ENCODE data around the gene MTHFD2L.

Gene MTHFD2L

DNA sequence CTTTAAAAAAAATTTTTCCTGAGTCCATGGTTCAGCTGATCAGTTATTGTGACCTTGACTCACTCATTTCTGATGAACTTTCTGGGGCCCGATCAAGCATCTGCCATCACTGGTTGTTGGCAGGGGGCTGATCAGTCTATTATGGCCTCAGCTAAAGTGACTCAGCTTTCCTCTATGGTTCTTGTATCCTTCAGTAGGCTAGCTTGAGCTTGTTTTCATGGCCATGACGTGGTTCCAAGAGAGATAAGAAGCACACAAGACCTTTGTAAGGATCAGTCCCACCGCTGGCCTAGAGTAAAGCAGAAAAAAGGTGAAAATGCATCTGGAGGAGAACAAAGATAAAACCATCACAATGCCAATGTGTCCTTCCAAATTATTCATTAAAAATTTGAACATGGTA lies 120.6 kb downstream of the MTHFD2L start:
- H3K4me3 ChIP-seq (ENCODE audit: low read length), result no peak overlapping the region
- no peaks in the 10 kb centered on the region for H3K36me3 ChIP-seq (ENCODE audit: control insufficient read depth, insufficient read depth, low read length)
- whole genome bisulfite sequencing (ENCODE audit: insufficient coverage, insufficient read length), result no CpG with 5 or more reads among the region's 3 CpGs
- H3K27me3 ChIP-seq (ENCODE audit: control insufficient read depth, insufficient read depth, low read length), result no peaks in the 10 kb centered on the region
- no peaks in the 10 kb centered on the region for H3K9me3 ChIP-seq (ENCODE audit: control insufficient read depth, insufficient read depth, low read length)
- DNase-seq (ENCODE audit: low read depth, low spot score), result no peak
- H3K27ac ChIP-seq (ENCODE audit: low read length), result no peak overlapping the region
- H3K4me1 ChIP-seq (ENCODE audit: control insufficient read depth, insufficient read depth, low read length), result no peaks in the 10 kb centered on the region

DNA sequence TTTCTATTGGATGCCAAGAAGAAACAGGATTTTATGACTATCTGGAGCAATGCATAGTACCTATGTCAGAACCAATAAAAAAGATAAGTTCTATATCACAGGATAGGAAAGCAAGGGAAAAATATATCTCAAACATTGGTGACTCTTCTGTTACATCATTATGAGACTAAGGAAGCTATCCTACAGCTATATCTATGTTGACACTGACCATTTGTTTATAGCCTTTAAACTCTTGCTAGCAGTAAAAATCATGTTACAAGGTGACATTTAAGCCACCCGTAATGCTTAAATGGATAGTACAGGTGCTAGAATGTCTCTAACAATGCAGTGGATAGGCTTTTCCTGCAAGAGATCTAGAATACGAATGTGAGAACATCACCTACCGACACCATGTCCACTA lies 121.8 kb downstream of the MTHFD2L start:
- no peaks in the 10 kb centered on the region for H3K27me3 ChIP-seq (ENCODE audit: control insufficient read depth, insufficient read depth, low read length)
- H3K27ac ChIP-seq (ENCODE audit: low read length), result no peak overlapping the region
- no CpG with 5 or more reads among the region's 3 CpGs for WGBS (ENCODE audit: insufficient coverage, insufficient read length)
- no peak for DNase-seq (ENCODE audit: low read depth, low spot score)
- H3K4me3 ChIP-seq (ENCODE audit: low read length), result no peak overlapping the region
- no peaks in the 10 kb centered on the region for H3K9me3 ChIP-seq (ENCODE audit: control insufficient read depth, insufficient read depth, low read length)
- no peaks in the 10 kb centered on the region for H3K4me1 ChIP-seq (ENCODE audit: control insufficient read depth, insufficient read depth, low read length)
- H3K36me3 ChIP-seq (ENCODE audit: control insufficient read depth, insufficient read depth, low read length), result no peaks in the 10 kb centered on the region

DNA sequence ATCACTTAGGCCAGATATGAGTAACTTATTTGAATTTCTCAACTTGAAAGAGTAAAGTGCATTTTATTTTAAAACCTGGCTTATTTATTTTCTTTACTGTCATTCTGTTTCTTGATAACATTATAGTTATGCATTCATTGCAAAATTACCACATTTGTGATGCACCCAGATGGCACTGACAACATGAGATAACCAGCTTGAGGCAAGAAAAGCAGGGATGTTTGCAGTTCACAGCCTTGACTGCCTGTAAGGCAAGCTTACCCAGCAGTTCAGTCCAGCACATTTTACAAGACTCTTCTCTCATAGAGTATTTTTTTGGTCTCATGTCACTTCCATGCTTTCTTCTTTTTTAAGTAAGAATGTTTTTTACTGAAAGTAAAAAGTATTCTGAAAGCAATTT lies 125.0 kb downstream of the MTHFD2L start:
- no peak for DNase-seq (ENCODE audit: low read depth, low spot score)
- H3K4me1 ChIP-seq (ENCODE audit: control insufficient read depth, insufficient read depth, low read length), result no peaks in the 10 kb centered on the region
- no peaks in the 10 kb centered on the region for H3K9me3 ChIP-seq (ENCODE audit: control insufficient read depth, insufficient read depth, low read length)
- H3K27ac ChIP-seq (ENCODE audit: low read length), result no peak overlapping the region
- no peaks in the 10 kb centered on the region for H3K36me3 ChIP-seq (ENCODE audit: control insufficient read depth, insufficient read depth, low read length)
- H3K27me3 ChIP-seq (ENCODE audit: control insufficient read depth, insufficient read depth, low read length), result no peaks in the 10 kb centered on the region
- no peak overlapping the region for H3K4me3 ChIP-seq (ENCODE audit: low read length)

DNA sequence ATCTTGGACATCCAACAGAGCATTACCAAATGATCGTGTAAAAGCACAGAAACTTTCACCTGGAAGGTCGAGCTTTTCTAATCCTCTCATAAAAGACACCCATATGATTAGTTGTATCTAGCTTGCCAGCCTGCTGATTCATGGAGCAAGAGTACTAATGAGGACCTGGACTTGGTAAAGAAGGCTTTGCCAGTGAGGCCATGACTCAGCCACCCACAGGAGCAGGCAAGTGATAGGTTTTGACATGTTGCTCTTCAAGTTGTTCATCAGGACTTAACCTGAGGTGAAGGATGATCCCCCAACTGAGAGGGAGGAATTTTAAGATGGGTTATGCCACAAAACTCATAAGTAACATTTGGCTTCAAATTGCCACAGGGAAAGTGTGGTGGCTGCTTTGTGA lies 125.7 kb downstream of the MTHFD2L start:
- no CpG with 5 or more reads among the region's 2 CpGs for WGBS (ENCODE audit: insufficient coverage, insufficient read length)

DNA sequence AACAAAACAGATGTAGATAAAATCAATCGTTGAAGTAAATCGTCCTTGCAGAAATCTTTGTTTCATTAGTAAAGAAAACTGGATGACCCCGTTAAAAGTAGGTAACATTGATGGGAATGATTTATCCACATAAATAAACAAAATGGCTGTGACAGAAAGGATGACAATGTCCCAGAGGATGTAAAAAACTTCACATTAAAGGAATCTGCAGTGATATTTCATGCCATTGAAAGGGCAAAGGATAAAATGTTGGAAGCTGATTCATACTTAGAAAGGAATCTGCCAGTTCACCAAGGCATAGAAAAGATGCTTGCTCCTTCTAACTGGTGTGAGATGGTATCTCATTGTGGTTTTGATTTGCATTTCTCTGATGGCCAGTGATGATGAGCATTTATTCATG lies 126.1 kb downstream of the MTHFD2L start:
- Histone ChIP-seq H3K9me3 (ENCODE audit: control insufficient read depth, insufficient read depth, low read length) (no peaks in the 10 kb centered on the region), H3K36me3 (ENCODE audit: control insufficient read depth, insufficient read depth, low read length) (no peaks in the 10 kb centered on the region), H3K27me3 (ENCODE audit: control insufficient read depth, insufficient read depth, low read length) (no peaks in the 10 kb centered on the region), H3K4me3 (ENCODE audit: low read length) (no peak overlapping the region), H3K27ac (ENCODE audit: low read length) (no peak overlapping the region), H3K4me1 (ENCODE audit: control insufficient read depth, insufficient read depth, low read length) (no peaks in the 10 kb centered on the region)
- no CpG with 5 or more reads among the region's 3 CpGs for WGBS (ENCODE audit: insufficient coverage, insufficient read length)
- no peak for DNase-seq (ENCODE audit: low read depth, low spot score)

More for the DNA sequence above, 125.7 kb downstream of the MTHFD2L start:
- DNase-seq (ENCODE audit: low read depth, low spot score), result no peak
- Histone ChIP-seq H3K27ac (ENCODE audit: low read length) (no peak overlapping the region), H3K4me1 (ENCODE audit: control insufficient read depth, insufficient read depth, low read length) (no peaks in the 10 kb centered on the region), H3K4me3 (ENCODE audit: low read length) (no peak overlapping the region), H3K27me3 (ENCODE audit: control insufficient read depth, insufficient read depth, low read length) (no peaks in the 10 kb centered on the region), H3K9me3 (ENCODE audit: control insufficient read depth, insufficient read depth, low read length) (no peaks in the 10 kb centered on the region), H3K36me3 (ENCODE audit: control insufficient read depth, insufficient read depth, low read length) (no peaks in the 10 kb centered on the region)

DNA sequence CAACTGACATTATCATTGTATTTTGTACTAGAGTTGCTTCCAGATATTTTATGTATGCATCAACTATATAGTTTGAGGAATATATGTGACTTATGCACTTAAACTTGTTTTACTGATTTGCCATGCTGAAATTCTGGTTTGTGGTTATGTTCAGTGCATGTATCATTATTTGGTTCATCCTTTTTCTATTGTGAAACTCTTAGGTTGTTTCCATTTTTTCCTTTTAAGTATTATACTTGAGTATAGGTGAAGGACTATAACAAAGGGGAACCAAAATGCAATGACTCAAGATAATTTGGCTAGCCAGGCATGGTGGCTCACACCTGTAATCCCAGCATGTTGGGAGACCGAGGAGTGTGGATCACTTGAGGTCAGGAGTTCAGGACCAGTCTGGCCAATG lies 129.2 kb downstream of the MTHFD2L start:
- WGBS (ENCODE audit: insufficient coverage, insufficient read length), result no CpG with 5 or more reads among the region's 1 CpG
- no peaks in the 10 kb centered on the region for H3K36me3 ChIP-seq (ENCODE audit: control insufficient read depth, insufficient read depth, low read length)
- no peak for DNase-seq (ENCODE audit: low read depth, low spot score)
- H3K27me3 ChIP-seq (ENCODE audit: control insufficient read depth, insufficient read depth, low read length), result no peaks in the 10 kb centered on the region
- H3K9me3 ChIP-seq (ENCODE audit: control insufficient read depth, insufficient read depth, low read length), result no peaks in the 10 kb centered on the region
- H3K27ac ChIP-seq (ENCODE audit: low read length), result no peak overlapping the region
- no peak overlapping the region for H3K4me3 ChIP-seq (ENCODE audit: low read length)
- H3K4me1 ChIP-seq (ENCODE audit: control insufficient read depth, insufficient read depth, low read length), result no peaks in the 10 kb centered on the region

DNA sequence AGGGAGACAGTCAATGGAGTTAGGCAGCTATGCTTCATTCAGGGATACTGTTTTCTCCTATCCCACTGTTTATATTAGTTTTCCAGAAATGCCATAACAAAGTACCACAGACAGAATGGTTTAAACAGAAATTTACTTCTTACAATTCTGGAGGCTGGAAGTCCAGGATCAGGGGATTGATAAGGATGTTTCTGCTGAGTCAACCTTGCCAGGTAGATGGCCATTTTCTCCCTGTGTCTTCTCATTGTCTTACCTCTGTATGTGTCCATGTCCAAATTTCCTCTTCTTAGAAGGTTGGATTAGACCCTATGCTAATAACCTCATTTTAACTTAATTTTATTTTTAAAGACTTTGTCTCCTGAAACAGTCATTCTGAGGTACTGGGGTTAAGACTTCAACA lies 129.9 kb downstream of the MTHFD2L start:
- H3K4me1 ChIP-seq (ENCODE audit: control insufficient read depth, insufficient read depth, low read length), result no peaks in the 10 kb centered on the region
- H3K4me3 ChIP-seq (ENCODE audit: low read length), result no peak overlapping the region
- no peak overlapping the region for H3K27ac ChIP-seq (ENCODE audit: low read length)
- H3K9me3 ChIP-seq (ENCODE audit: control insufficient read depth, insufficient read depth, low read length), result no peaks in the 10 kb centered on the region
- no peaks in the 10 kb centered on the region for H3K27me3 ChIP-seq (ENCODE audit: control insufficient read depth, insufficient read depth, low read length)
- DNase-seq (ENCODE audit: low read depth, low spot score), result no peak
- no peaks in the 10 kb centered on the region for H3K36me3 ChIP-seq (ENCODE audit: control insufficient read depth, insufficient read depth, low read length)

DNA sequence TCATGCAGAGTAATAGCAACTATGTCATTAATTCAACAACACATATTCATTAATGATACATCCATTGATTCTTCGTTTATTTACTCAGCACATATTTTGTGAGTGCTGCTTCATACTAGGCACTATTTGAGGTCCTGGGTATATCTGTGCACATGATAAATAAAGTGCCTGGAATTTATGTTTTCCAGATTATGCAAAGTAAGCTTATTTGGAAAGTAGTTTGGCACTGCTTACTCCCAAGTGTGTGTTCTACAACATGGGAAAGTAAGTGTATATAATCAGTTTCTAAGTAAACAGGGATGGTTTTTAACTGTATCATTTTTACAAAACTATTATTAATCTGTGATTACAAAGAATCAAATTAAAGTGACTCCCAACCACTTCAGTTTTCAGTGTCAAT lies 133.6 kb downstream of the MTHFD2L start:
- Histone ChIP-seq H3K27ac (ENCODE audit: low read length) (no peak overlapping the region), H3K36me3 (ENCODE audit: control insufficient read depth, insufficient read depth, low read length) (no peaks in the 10 kb centered on the region), H3K4me1 (ENCODE audit: control insufficient read depth, insufficient read depth, low read length) (no peaks in the 10 kb centered on the region), H3K4me3 (ENCODE audit: low read length) (no peak overlapping the region), H3K27me3 (ENCODE audit: control insufficient read depth, insufficient read depth, low read length) (no peaks in the 10 kb centered on the region), H3K9me3 (ENCODE audit: control insufficient read depth, insufficient read depth, low read length) (no peaks in the 10 kb centered on the region)
- WGBS (ENCODE audit: insufficient coverage, insufficient read length), result no CpG with 5 or more reads among the region's 1 CpG
- DNase-seq (ENCODE audit: low read depth, low spot score), result no peak

DNA sequence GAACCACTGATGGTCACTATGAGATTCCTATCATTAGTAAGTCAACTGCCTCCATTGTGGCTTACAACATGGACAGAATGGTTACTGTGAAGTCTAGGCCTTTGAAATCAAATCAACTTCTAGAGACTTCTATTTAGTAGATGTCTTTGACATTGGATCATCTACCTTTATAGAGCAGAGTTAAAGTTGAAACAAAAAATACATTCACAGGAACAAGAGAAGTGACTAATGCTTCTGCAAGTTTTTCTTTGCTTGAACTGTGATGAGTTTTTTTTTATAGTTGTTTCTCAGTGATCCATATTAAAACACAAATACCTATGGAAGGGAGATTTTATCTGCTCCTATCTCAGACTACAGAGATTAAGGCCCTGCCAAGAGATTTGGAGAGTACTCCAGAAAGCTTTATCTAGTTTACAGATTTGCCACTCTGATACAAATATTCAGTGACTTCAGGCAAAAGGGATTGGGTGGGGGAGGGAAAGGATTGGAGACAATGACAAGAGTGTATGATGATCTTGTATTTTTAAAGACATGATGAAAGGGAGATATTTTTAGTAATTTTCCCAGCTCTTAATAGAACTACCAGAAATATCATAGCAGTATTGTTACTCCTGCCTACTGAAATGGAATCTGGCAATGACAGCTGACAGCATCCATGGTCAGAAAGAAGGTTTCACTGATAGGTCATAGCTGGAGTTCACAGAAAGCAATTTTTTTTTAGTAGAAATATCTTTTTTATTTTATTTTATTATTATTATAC lies 134.4 kb downstream of the MTHFD2L start:
- no peak overlapping the region for H3K4me3 ChIP-seq (ENCODE audit: low read length)
- no peaks in the 10 kb centered on the region for H3K9me3 ChIP-seq (ENCODE audit: control insufficient read depth, insufficient read depth, low read length)
- no peaks in the 10 kb centered on the region for H3K4me1 ChIP-seq (ENCODE audit: control insufficient read depth, insufficient read depth, low read length)
- DNase-seq (ENCODE audit: low read depth, low spot score), result no peak
- H3K36me3 ChIP-seq (ENCODE audit: control insufficient read depth, insufficient read depth, low read length), result no peaks in the 10 kb centered on the region
- H3K27me3 ChIP-seq (ENCODE audit: control insufficient read depth, insufficient read depth, low read length), result no peaks in the 10 kb centered on the region
- no peak overlapping the region for H3K27ac ChIP-seq (ENCODE audit: low read length)

DNA sequence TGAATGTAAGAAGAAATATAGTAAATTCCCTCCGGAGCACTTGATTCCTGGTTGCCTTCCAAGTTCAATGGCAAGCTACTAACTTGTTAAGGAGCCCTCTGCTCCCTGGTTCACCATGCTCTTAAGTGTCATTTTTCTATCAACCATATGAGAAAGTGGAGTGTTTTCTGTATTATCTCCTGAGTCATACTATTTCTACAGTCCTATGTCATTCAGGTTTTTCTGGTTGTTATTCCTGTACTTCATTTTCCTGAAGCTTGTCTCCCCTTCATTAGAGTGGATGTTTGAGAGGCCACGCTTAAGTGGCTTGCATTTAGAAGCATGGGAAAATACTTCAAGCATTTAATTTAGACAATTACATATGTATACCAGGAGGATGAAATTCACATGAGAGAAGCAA lies 135.6 kb downstream of the MTHFD2L start:
- DNase-seq (ENCODE audit: low read depth, low spot score), result no peak
- no CpG with 5 or more reads among the region's 2 CpGs for WGBS (ENCODE audit: insufficient coverage, insufficient read length)
- no peaks in the 10 kb centered on the region for H3K36me3 ChIP-seq (ENCODE audit: control insufficient read depth, insufficient read depth, low read length)
- no peak overlapping the region for H3K4me3 ChIP-seq (ENCODE audit: low read length)
- no peaks in the 10 kb centered on the region for H3K4me1 ChIP-seq (ENCODE audit: control insufficient read depth, insufficient read depth, low read length)
- H3K9me3 ChIP-seq (ENCODE audit: control insufficient read depth, insufficient read depth, low read length), result no peaks in the 10 kb centered on the region
- no peaks in the 10 kb centered on the region for H3K27me3 ChIP-seq (ENCODE audit: control insufficient read depth, insufficient read depth, low read length)
- no peak overlapping the region for H3K27ac ChIP-seq (ENCODE audit: low read length)

DNA sequence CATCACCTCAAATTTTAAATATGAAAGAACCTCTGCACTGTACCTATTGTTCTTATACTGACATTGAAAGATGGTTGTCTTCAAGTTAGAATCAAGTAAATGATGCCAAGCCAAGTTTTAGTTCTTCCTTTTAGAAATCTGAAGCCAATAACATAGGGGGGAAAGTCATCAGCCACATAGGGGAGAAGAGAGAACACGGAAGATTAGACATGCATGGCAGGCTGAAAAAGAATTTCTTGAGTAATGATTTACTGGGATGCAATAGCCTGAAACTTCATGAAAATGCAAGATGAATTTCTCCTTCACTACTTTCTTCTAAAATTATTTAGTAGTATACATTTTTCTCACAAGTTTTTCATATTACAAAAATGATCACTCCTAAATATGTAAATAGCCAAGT lies 136.8 kb downstream of the MTHFD2L start:
- H3K36me3 ChIP-seq (ENCODE audit: control insufficient read depth, insufficient read depth, low read length), result no peaks in the 10 kb centered on the region
- DNase-seq (ENCODE audit: low read depth, low spot score), result no peak
- no peaks in the 10 kb centered on the region for H3K4me1 ChIP-seq (ENCODE audit: control insufficient read depth, insufficient read depth, low read length)
- no peaks in the 10 kb centered on the region for H3K9me3 ChIP-seq (ENCODE audit: control insufficient read depth, insufficient read depth, low read length)
- H3K4me3 ChIP-seq (ENCODE audit: low read length), result no peak overlapping the region
- no peaks in the 10 kb centered on the region for H3K27me3 ChIP-seq (ENCODE audit: control insufficient read depth, insufficient read depth, low read length)
- no CpG with 5 or more reads among the region's 1 CpG for WGBS (ENCODE audit: insufficient coverage, insufficient read length)
- no peak overlapping the region for H3K27ac ChIP-seq (ENCODE audit: low read length)

All from iPS DF 6.9 (cell line).